Mucosa of gallbladder (tissue), 1 donor: Measurements from ENCODE around the gene BUD31. TPM values are rescaled to one million over a fixed set of nuclear protein-coding genes. Genes with fewer than 3 reads are reported as not detected.
"Not testable (repeated sequence)": the region's sequence is repeated elsewhere in the genome, so short reads cannot be mapped to it uniquely, and the experiment has no call there.

ENCODE experiments used
- DNase-seq: peaks from one replicate; pipeline ENCODE4 v3.0.0-alpha.2; 2020; ENCODE audit warnings: low spot score
- total RNA-seq: library from RNA; stranded (reverse); gene quantifications from one replicate; pipeline ENCODE4 v1.2.1, GENCODE V29; 2021
- donor health status: DM: no; HTN: no; CAD: no.

BUD31 gene
- total RNA-seq = 77.8 TPM

- peak; percentile 93 for DNase-seq
Measured at GRCh38 chr7:99408379-99409191, at the start of gene BUD31, which contains the start of gene PDAP1. BUD31 (plus strand) TSS chr7:99408969; CDS start chr7:99411093, 2,124 bp downstream. PDAP1 (minus strand) TSS chr7:99408597; CDS start chr7:99408548, 49 bp downstream.

GRCh38 chr7:99359465-99360154 lies 49.2 kb upstream of the BUD31 start:
- DNase-seq = no peak

GRCh38 chr7:99362801-99363200 lies 46.0 kb upstream of the BUD31 start:
- no peak for DNase-seq

GRCh38 chr7:99363286-99363685 lies 45.5 kb upstream of the BUD31 start:
- DNase-seq = no peak

GRCh38 chr7:99365318-99366141 lies 43.2 kb upstream of the BUD31 start:
- DNase-seq = peak; percentile 41

GRCh38 chr7:99366646-99367045 lies 42.1 kb upstream of the BUD31 start:
- no peak for DNase-seq

- DNase-seq = no peak
Measured at GRCh38 chr7:99368750-99369389, 39.9 kb upstream of the BUD31 start.

GRCh38 chr7:99369767-99370391 lies 38.9 kb upstream of the BUD31 start:
- DNase-seq = no peak

- no peak for DNase-seq
Measured at GRCh38 chr7:99371376-99371920, 37.3 kb upstream of the BUD31 start.

GRCh38 chr7:99372275-99373090 lies 36.3 kb upstream of the BUD31 start:
- DNase-seq = no peak

GRCh38 chr7:99373091-99374066 lies 35.4 kb upstream of the BUD31 start:
- DNase-seq = no peak

- peak; percentile 69 for DNase-seq
Measured at GRCh38 chr7:99374111-99375064, 34.4 kb upstream of the BUD31 start, which contains the start of gene ARPC1B. ARPC1B (plus strand) TSS chr7:99374730; CDS start chr7:99385715, 10,985 bp downstream.

GRCh38 chr7:99375070-99375807 lies 33.5 kb upstream of the BUD31 start:
- peak; percentile 65 for DNase-seq

GRCh38 chr7:99379043-99379577 lies 29.7 kb upstream of the BUD31 start:
- peak; percentile 55 for DNase-seq

- DNase-seq = not testable (repeated sequence)
Measured at GRCh38 chr7:99379693-99380031, 29.1 kb upstream of the BUD31 start.

- peak; percentile 46 for DNase-seq
Measured at GRCh38 chr7:99380032-99380822, 28.5 kb upstream of the BUD31 start.
